Neural cell (in vitro differentiated cells): ENCODE data around the gene NEUROG3. TPM values are rescaled to one million over a fixed set of nuclear protein-coding genes. Genes with fewer than 3 reads are reported as not detected.
"Not testable (repeated sequence)": the region's sequence is repeated elsewhere in the genome, so short reads cannot be mapped to it uniquely, and the experiment has no call there.

Source experiments
- H2AFZ ChIP-seq: fragments of 200-600, 300-800 bp; sonication (generic), shearing (Covaris generic); 2 replicates; pipeline ENCODE4 v1.6.0; 2014; ENCODE audit warnings: low read depth, mild to moderate bottlenecking, antibody characterized with exemption, low read length, moderate library complexity
- H3F3A ChIP-seq: fragments of 200-600 bp; shearing (Covaris generic); 2 replicates; pipeline ENCODE4 v1.6.1; 2016; ENCODE audit warnings: mild to moderate bottlenecking, moderate library complexity, mixed read lengths, antibody characterized with exemption, low read length; ENCODE audit not compliant: insufficient read depth, poor library complexity, severe bottlenecking
- H3K27ac ChIP-seq: fragments of 200-600, 300-800 bp; sonication (generic), shearing (Covaris generic); 2 replicates; pipeline ENCODE4 v1.5.1; 2014; ENCODE audit warnings: mild to moderate bottlenecking, low read length, moderate library complexity
- H3K27me3 ChIP-seq: fragments of 300-800, 200-600 bp; sonication (generic), shearing (Covaris generic); 2 replicates; pipeline ENCODE4 v1.6.0; 2014; ENCODE audit warnings: mild to moderate bottlenecking, low read depth, low read length, moderate library complexity; ENCODE audit not compliant: insufficient read depth
- H3K36me3 ChIP-seq: fragments of 300-800, 200-600 bp; sonication (generic), shearing (Covaris generic); 2 replicates; pipeline ENCODE4 v1.5.1; 2014; ENCODE audit warnings: mild to moderate bottlenecking, antibody characterized with exemption, low read length, moderate library complexity; ENCODE audit not compliant: insufficient read depth
- H3K4me2 ChIP-seq: fragments of 300-800, 200-600 bp; sonication (generic), shearing (Covaris generic); 2 replicates; pipeline ENCODE4 v1.6.0; 2014; ENCODE audit warnings: mild to moderate bottlenecking, low read length
- H3K4me3 ChIP-seq: fragments of 300-800, 200-600 bp; sonication (generic), shearing (Covaris generic); 2 replicates; pipeline ENCODE4 v1.5.1; 2014; ENCODE audit warnings: mild to moderate bottlenecking, low read length, moderate library complexity
- H3K79me2 ChIP-seq: fragments of 200-600 bp; shearing (Covaris generic); replicated peaks from 2 replicates; pipeline ENCODE4 v1.6.0; 2014; ENCODE audit warnings: mild to moderate bottlenecking, low read length, moderate library complexity; ENCODE audit not compliant: insufficient read depth
- H3K9ac ChIP-seq: fragments of 300-800, 200-600 bp; sonication (generic), shearing (Covaris generic); 2 replicates; pipeline ENCODE4 v1.6.1; 2016; ENCODE audit warnings: mild to moderate bottlenecking, low read length, mixed read lengths
- H3K9me2 ChIP-seq: fragments of 200-600 bp; shearing (Covaris generic); 2 replicates; pipeline ENCODE4 v1.6.1; 2016; ENCODE audit warnings: mild to moderate bottlenecking, low read length, mixed read lengths; ENCODE audit not compliant: insufficient read depth
- H3K9me3 ChIP-seq: fragments of 200-600, 300-800 bp; sonication (generic), shearing (Covaris generic); 2 replicates; pipeline ENCODE4 v1.6.1; 2016; ENCODE audit warnings: mild to moderate bottlenecking, mixed run types, low read length, moderate library complexity, mixed read lengths
- H4K20me1 ChIP-seq: fragments of 200-600 bp; shearing (Covaris generic); 2 replicates; pipeline ENCODE4 v1.6.1; 2016; ENCODE audit warnings: mild to moderate bottlenecking, mixed run types; ENCODE audit not compliant: insufficient read depth
- CTCF ChIP-seq: fragments of 450-650 bp; IDR thresholded peaks from 2 replicates; pipeline ENCODE4 v1.5.1; 2014; ENCODE audit warnings: antibody characterized with exemption, mild to moderate bottlenecking, moderate library complexity; ENCODE audit not compliant: poor library complexity, severe bottlenecking
- EP300 ChIP-seq: fragments of 450-650 bp; conservative IDR thresholded peaks from 2 replicates; pipeline ENCODE4 v1.6.1; 2014; ENCODE audit warnings: antibody characterized with exemption, mild to moderate bottlenecking, moderate library complexity; ENCODE audit not compliant: poor library complexity, severe bottlenecking
- EZH2 ChIP-seq: fragments of 200-600, 300-800 bp; shearing (Covaris generic), sonication (generic); IDR thresholded peaks from 2 replicates; pipeline ENCODE4 v1.6.1; 2014; ENCODE audit warnings: antibody characterized with exemption, low read length, borderline replicate concordance, mild to moderate bottlenecking; ENCODE audit not compliant: insufficient read depth, poor library complexity, severe bottlenecking
- MXI1 ChIP-seq: fragments of 450-650 bp; conservative IDR thresholded peaks from 2 replicates; pipeline ENCODE4 v1.6.1; 2014; ENCODE audit warnings: antibody characterized with exemption, mild to moderate bottlenecking; ENCODE audit not compliant: poor library complexity, severe bottlenecking
- POLR2AphosphoS5 ChIP-seq: IDR thresholded peaks from 2 replicates; pipeline ENCODE4 v1.6.1; 2012
- RAD21 ChIP-seq: fragments of 450-650 bp; conservative IDR thresholded peaks from 2 replicates; pipeline ENCODE4 v1.6.1; 2014; ENCODE audit warnings: antibody characterized with exemption, mild to moderate bottlenecking, moderate library complexity
- SMC3 ChIP-seq: fragments of 450-650 bp; conservative IDR thresholded peaks from 2 replicates; pipeline ENCODE4 v1.6.1; 2014; ENCODE audit warnings: antibody characterized with exemption, mild to moderate bottlenecking, moderate library complexity; ENCODE audit not compliant: poor library complexity
- TAF1 ChIP-seq: IDR thresholded peaks from 2 replicates; pipeline ENCODE4 v1.6.1; 2012; ENCODE audit warnings: low read depth
- polyA plus RNA-seq: library from polyadenylated mRNA; depleted of rRNA; stranded (reverse); fragments of >200 nt; gene quantifications from 2 replicates; pipeline ENCODE4 v1.2.3, GENCODE V29; 2014
- TF ChIP-seq, protein P1 (sequence below): IDR thresholded peaks from 2 replicates; pipeline ENCODE4 v1.6.1; 2012; ENCODE audit warnings: borderline replicate concordance

NEUROG3 gene
- polyA plus RNA-seq, 1 donor from 2014 or later: not detected

- H3K9me3 ChIP-seq: peaks cover 6% of the 10 kb centered on the region
- no peak overlapping the region for H2AFZ ChIP-seq
- no peaks in the 10 kb centered on the region for H3K9me2 ChIP-seq
- no peak overlapping the region for H3K27ac ChIP-seq
- no peak for TF ChIP-seq EP300
- TF ChIP-seq TAF1: no peak
- no peak for TF ChIP-seq CTCF
- no peak for TF ChIP-seq RAD21
- no peak for TF ChIP-seq POLR2AphosphoS5
- TF ChIP-seq SMC3: no peak
- TF ChIP-seq EZH2: no peak
- TF ChIP-seq MXI1: no peak
- TF ChIP-seq, protein P1, sequence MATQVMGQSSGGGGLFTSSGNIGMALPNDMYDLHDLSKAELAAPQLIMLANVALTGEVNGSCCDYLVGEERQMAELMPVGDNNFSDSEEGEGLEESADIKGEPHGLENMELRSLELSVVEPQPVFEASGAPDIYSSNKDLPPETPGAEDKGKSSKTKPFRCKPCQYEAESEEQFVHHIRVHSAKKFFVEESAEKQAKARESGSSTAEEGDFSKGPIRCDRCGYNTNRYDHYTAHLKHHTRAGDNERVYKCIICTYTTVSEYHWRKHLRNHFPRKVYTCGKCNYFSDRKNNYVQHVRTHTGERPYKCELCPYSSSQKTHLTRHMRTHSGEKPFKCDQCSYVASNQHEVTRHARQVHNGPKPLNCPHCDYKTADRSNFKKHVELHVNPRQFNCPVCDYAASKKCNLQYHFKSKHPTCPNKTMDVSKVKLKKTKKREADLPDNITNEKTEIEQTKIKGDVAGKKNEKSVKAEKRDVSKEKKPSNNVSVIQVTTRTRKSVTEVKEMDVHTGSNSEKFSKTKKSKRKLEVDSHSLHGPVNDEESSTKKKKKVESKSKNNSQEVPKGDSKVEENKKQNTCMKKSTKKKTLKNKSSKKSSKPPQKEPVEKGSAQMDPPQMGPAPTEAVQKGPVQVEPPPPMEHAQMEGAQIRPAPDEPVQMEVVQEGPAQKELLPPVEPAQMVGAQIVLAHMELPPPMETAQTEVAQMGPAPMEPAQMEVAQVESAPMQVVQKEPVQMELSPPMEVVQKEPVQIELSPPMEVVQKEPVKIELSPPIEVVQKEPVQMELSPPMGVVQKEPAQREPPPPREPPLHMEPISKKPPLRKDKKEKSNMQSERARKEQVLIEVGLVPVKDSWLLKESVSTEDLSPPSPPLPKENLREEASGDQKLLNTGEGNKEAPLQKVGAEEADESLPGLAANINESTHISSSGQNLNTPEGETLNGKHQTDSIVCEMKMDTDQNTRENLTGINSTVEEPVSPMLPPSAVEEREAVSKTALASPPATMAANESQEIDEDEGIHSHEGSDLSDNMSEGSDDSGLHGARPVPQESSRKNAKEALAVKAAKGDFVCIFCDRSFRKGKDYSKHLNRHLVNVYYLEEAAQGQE: no peak
- no peaks in the 10 kb centered on the region for H4K20me1 ChIP-seq
- no peak overlapping the region for H3K9ac ChIP-seq
- no peaks in the 10 kb centered on the region for H3K36me3 ChIP-seq
- no peak overlapping the region for H3K4me3 ChIP-seq
- H3K4me2 ChIP-seq: no peak overlapping the region
- no peaks in the 10 kb centered on the region for H3K27me3 ChIP-seq
- no peaks in the 10 kb centered on the region for H3K79me2 ChIP-seq
- no peaks in the 10 kb centered on the region for H3F3A ChIP-seq
These were observed 35.8 kb downstream of the NEUROG3 start for GRCh38 chr10:69537449-69537848.

DNA sequence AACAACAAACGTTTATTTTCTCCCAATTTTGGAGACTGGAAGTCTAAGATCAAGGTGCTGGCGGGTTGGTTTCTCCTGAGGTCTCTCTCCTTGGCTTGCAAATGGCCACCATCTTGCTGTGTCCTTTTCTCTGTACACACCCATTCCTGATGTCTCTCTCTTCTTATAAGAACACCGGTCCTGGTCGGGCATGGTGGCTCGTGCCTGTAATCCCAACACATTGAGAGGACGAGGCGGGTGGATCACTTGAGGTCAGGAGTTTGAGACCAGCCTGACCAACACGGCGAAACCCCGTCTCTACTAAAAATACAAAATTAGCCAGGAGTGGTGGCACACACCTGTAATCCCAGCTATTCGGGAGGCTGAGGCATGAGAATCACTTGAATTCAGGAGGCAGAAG lies 36.7 kb downstream of the NEUROG3 start:
- H3K9me3 ChIP-seq, H3K27me3 ChIP-seq, H4K20me1 ChIP-seq, H3K4me2 ChIP-seq, H3K9ac ChIP-seq, H3K27ac ChIP-seq, H3K79me2 ChIP-seq, H3K36me3 ChIP-seq, H2AFZ ChIP-seq, H3K4me3 ChIP-seq, H3F3A ChIP-seq, H3K9me2 ChIP-seq: not testable (repeated sequence)

DNA sequence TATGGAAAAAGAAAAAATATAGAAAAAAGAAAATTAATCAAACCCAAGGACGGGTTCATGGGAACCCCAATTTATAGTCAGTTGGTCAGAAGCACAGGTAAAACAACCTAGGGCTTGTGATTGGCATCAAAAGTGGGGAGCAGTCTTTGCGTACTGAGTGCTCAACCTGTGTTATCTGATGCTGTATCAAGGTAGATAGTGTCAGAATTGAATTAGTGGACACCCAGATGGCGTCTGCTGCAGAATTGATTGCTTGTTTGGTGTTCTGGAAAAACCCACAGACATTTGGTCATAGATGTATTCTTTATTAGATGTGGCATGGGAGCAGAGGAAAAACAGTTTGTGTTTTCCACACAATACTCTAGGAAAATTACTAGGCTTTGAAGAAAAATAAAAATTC lies 39.6 kb downstream of the NEUROG3 start:
- Histone ChIP-seq H3K9ac (no peak overlapping the region), H3K9me2 (no peaks in the 10 kb centered on the region), H2AFZ (no peak overlapping the region), H3K27me3 (no peaks in the 10 kb centered on the region), H3K27ac (no peak overlapping the region), H3K4me2 (no peak overlapping the region), H3K79me2 (no peaks in the 10 kb centered on the region), H3F3A (no peaks in the 10 kb centered on the region), H3K4me3 (no peak overlapping the region), H4K20me1 (no peaks in the 10 kb centered on the region), H3K36me3 (no peaks in the 10 kb centered on the region), H3K9me3 (no peaks in the 10 kb centered on the region)
- TF ChIP-seq, protein P1: no peak
